HG02852 (cell line): ENCODE measurements around the gene WFDC12.

Experiments used
- ATAC-seq: cut with Tn5 transposase; IDR thresholded peaks from one replicate; pipeline ENCODE4 v1.9.1; 2021; ENCODE audit warnings: mild to moderate bottlenecking, moderate library complexity; ENCODE audit not compliant: unreplicated experiment

The WFDC12 gene

GRCh38 chr20:45115829-45116228 lies 8.4 kb downstream of the WFDC12 start:
- no peak for ATAC-seq

GRCh38 chr20:45115386-45115774 lies 8.9 kb downstream of the WFDC12 start:
- ATAC-seq, result no peak

DNA sequence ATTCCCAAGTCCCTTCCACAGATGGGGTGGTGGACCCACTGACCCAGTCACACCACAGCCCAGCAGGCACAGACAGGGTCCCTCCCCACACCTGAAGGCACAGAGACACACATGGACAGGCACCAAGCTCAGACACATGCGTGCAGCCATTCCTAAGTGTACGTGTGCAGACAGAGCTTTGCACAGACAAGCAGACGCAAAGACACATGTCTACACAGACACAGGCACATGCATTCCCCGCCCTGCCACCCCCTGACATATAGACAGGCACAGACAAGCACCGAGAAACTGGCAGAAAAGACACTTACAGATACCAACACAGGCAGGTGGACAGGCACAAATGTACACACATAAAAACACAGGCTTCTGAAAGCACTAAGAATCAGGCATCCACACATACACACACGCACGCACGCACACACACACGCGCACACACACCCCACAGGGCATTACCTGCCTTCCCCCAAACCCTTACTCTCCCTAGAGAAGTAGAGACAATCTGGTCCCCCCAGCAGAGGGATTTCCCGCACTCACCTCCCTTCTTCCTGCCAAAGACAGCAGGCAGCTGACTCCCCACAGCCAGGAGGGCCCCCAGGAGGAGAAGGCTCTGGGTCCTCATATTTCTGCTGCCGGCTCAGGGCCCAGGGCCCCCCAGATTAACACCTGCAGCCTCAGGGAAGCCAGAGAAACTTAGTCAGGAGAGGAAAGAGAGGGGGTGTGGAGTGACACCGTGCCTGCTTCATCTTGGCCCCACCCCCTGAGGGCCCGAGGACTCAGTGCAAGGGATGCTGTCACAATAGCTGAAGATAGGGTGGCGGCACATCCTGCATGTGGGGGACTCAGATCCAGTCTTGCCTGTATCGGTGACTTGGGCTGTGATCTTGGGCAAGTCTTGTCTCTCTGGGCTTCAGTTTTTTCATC lies 9.5 kb downstream of the WFDC12 start, which contains the start of gene WFDC5:
Gene WFDC5, minus strand, starts transcription at position 710 of the 921 bp plus-strand sequence. Its CDS starts 91 bp downstream, at position 619.
- no peak for ATAC-seq

- no peak for ATAC-seq
Observed at GRCh38 chr20:45113865-45114264, 10.4 kb downstream of the WFDC12 start.

GRCh38 chr20:45112754-45113153 lies 11.5 kb downstream of the WFDC12 start:
- no peak for ATAC-seq

DNA sequence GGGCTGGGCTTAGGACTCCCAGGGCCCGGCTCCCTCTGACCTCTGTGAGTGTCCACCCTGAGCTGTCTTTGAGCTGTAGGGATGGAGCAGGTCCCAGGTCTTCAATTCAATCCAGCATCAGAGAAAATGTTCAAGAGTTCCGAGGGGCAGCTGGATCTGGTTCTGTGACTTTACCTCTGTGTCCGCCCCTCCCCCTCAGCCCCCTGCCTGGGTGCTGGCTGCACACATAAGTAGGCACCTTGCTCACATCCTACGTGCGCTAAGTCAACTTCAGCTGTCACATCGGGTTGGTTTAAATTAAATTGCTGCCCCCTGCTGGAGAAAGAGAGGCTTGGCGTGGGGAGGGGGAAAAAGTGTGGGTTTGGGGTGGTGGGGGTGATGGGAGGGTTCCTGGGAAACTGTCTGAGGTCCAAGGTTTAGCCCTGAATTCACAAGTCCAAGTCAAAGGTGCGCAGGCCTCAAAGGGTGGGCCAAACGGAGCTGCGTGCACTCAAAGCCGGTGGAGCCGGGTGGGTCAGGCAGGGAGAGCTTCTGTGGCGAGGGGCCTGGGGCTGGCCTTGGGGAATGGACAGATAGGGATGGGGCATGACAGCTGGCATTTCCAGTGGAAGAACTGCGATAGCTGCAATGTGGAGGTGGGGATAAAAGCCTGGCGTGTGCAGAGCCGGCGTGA lies 12.3 kb downstream of the WFDC12 start:
- no peak for ATAC-seq

DNA sequence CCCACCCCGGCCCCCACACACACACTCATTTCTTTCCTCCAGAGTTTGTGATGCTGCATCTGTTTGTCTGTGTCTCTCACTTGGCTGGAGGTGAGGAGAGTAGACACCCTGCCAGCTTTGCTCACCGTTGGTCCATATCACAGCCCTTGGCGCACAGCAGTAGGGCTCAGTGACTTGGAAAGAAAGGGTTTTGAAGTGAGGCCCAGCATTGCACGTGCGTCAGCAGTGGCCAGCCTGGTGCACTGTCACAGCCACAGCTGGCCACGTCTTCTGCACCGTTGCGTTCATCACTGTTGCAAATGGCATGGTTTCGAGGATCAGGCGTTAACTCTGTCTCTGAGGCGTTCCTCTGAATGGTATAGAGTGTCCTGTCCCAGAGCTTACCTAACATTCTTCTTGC lies 13.0 kb downstream of the WFDC12 start:
- ATAC-seq, result no peak

DNA sequence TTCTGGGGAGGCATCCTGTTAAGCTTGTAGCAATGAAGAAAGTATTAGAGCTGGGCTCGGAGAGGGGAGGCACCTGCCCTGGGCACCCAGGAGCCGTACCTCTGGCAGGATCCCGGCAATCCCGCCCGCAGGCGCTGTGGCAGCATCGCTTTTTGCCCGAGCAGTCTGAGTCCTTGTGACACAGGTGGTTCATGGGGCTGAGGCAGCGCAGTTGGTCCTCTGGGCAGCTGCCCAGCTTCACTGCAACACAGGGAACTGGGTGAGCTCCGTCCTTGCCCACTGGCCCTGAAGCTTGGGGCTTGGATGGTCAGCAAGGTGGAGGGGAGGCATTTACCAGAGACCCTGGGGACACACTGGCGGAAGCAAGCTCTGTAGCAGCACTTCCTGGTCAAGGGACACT lies 14.0 kb downstream of the WFDC12 start:
- no peak for ATAC-seq

GRCh38 chr20:45109634-45110033 lies 14.6 kb downstream of the WFDC12 start:
- no peak for ATAC-seq

DNA sequence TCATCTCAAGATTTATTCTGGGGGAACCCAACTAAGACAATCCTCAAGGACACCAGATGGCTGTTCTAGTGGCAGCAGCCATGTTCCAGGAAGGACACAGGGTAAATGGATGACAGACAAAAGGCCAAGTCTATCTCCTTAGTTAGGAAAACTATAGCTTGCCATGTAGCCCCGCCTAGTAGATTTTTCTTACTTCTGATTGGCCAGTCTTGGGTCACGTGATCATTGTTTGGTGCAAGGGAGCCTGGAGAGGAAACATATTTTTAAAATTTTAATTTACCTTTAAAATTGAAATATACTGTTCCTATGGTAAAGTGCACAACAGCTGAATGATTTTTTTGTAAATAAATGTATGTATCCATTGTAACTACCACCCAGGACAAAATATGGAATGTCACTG lies 18.9 kb downstream of the WFDC12 start:
- ATAC-seq, result no peak

DNA sequence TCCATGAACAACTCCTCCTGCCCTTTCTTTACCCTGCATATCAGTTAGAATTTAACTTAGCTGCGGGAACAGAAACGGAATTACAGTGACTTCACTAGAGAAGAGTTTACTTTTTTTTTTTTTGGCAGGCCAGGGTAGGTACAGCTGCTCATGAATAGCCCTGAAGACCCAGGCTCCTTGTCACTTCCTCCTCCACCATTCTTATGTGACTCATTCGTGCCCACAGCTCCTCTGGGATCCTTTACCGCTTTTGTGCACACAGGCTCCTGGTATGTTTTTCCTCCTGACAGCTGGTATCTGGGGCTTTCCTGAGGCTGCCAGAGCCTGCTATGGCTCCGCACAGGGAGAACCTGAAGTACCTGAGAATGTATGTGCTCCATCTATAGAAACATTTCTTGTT lies 19.5 kb downstream of the WFDC12 start:
- ATAC-seq, result no peak

DNA sequence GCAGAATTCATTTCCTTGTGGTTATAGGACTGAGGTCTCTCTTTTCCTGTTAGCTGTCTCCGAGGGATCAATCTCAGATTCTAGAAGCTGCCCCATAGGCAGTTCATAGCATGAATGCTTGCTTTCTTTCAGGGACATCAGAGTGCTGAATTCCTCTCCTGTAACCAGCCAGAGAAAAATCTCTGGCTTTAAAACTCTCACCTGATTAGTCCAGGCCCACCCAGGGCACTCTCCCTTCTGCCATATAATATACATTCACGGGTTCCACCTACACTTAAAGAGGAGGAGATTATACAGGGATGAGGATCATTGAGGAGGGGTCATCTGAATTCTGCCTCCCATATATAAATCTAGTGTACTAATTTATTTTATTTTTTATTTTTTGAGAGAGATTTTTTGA lies 21.2 kb downstream of the WFDC12 start:
- no peak for ATAC-seq

- ATAC-seq, result no peak
Observed at GRCh38 chr20:45101333-45101850, 22.9 kb downstream of the WFDC12 start.

DNA sequence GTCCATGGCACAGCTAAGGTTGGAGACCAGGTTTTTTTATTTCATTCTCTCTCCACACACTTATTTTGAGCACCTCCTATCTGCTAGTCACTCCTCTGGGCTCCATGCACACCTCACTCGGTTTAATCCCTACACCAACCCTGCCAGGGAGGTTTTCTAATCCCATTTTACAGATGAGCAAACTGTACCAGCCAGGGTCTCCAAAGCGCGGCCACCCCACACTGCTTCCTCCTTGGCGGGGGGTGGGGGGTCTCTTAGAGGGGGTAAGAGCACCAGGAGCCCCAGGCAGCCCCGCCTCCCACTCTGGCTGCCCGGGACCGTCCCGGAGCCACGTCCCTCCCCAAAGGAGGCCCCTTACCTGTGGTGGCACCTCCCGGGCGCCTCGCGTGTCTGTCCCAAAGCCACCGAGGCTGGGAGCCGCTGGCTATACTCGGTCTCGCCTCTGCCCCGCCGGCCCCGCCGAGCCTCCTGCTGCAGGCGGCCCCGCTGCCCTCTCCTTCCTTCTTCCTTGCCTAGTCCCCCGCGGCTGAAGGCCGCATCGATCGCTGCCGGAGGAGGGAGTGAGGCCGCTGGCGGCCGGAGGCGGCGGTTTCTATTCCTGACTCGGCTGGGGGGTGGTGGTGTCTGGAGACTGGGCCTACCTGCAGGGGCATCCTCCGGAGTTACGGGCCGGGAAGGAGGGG lies 23.6 kb downstream of the WFDC12 start, which contains the start of gene KCNS1:
Gene KCNS1, minus strand, starts transcription at position 565 of the 683 bp plus-strand sequence. CDS start 1,891 bp downstream, outside the sequence.
- ATAC-seq, result no peak

- no peak for ATAC-seq
Observed at GRCh38 chr20:45098103-45098773, 26.0 kb downstream of the WFDC12 start.

- no peak for ATAC-seq
Observed at GRCh38 chr20:45097485-45098102, 26.7 kb downstream of the WFDC12 start.

DNA sequence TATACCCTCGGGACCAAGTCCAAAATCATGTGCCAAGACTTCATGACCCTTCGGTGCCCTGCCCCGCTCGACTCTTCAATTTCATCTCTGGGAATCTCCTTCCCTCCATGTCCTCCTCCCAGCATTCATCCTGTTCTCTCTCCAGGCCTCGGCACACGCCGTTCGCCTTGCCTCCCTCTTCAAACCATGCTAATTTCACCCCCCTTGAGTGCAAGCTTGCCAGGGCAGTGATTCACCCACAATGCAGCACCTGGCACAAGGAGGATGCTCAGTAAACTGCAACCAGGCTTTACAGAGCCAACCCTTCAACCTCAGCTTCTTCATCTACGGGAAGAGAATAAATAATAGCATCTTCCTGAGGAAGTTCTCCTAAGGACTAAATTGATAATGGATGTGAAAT lies 27.5 kb downstream of the WFDC12 start:
- no peak for ATAC-seq

- ATAC-seq, result no peak
Observed at GRCh38 chr20:45095805-45096238, 28.4 kb downstream of the WFDC12 start.

DNA sequence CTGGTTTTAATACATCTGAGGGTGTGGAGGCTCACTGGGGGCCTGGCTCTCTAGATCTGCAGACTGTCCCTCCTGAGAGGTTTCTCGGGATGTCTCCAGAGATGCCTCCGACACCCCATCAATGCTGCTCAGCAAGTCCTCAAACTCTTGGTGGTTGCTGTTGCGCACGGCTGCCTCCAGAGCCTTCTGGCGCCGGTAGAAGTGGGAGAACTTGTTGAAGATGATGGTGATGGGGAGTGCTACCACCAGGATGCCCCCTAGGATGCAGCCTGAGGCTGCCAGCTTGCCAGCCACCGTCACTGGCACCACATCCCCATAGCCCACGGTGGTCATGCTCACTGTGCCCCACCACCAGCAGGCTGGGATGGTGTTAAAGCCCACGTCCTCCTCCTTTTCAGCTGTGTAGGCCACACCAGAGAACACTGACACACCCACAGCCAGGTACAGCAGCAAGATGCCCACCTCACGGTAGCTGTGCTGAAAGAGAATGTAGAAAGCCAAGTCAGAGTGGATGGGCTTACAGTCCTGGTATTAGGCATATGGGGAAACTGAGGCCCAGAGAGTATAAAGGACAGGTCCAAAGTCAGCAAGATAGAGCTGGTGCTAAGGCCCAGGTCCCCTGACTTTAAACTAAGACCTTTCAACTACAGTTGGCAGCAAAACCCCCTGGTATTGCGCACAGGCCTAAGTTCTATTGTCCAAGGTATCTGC lies 29.2 kb downstream of the WFDC12 start:
- no peak for ATAC-seq
